NCI-H2227 (cell line): ENCODE data around the gene DKC1.
"Not testable (repeated sequence)": the region's sequence is repeated elsewhere in the genome, so short reads cannot be mapped to it uniquely, and the experiment has no call there.

ENCODE experiments used
- DNase-seq: peaks from one replicate; lab custom pipeline; 2025; ENCODE audit not compliant: unreplicated experiment; lab: John Stamatoyannopoulos, UW

DKC1 gene

GRCh38 chrX:154817048-154817618 lies 54.5 kb downstream of the DKC1 start:
- DNase-seq: not testable (repeated sequence)

- no peak for DNase-seq
Measured at GRCh38 chrX:154818916-154819770, 56.5 kb downstream of the DKC1 start.

GRCh38 chrX:154819771-154820341 lies 57.2 kb downstream of the DKC1 start:
- DNase-seq: peak; percentile 15

GRCh38 chrX:154821523-154821922 lies 58.9 kb downstream of the DKC1 start:
- DNase-seq: no peak

- DNase-seq: no peak
Measured at GRCh38 chrX:154822029-154822428, 59.4 kb downstream of the DKC1 start.

- no peak for DNase-seq
Measured at GRCh38 chrX:154824638-154825037, 62.0 kb downstream of the DKC1 start.

GRCh38 chrX:154825586-154825985 lies 62.9 kb downstream of the DKC1 start:
- DNase-seq: not testable (repeated sequence)
